Neural cell (in vitro differentiated cells): ENCODE measurements around the gene NUCB1.
"Not testable (repeated sequence)": the region's sequence is repeated elsewhere in the genome, so short reads cannot be mapped to it uniquely, and the experiment has no call there.

Experiments
- EZH2 ChIP-seq: fragments of 200-600, 300-800 bp; shearing (Covaris generic), sonication (generic); IDR thresholded peaks from 2 replicates; pipeline ENCODE4 v1.6.1; 2014; ENCODE audit warnings: antibody characterized with exemption, low read length, borderline replicate concordance, mild to moderate bottlenecking; ENCODE audit not compliant: insufficient read depth, poor library complexity, severe bottlenecking
- MXI1 ChIP-seq: fragments of 450-650 bp; conservative IDR thresholded peaks from 2 replicates; pipeline ENCODE4 v1.6.1; 2014; ENCODE audit warnings: antibody characterized with exemption, mild to moderate bottlenecking; ENCODE audit not compliant: poor library complexity, severe bottlenecking
- POLR2AphosphoS5 ChIP-seq: IDR thresholded peaks from 2 replicates; pipeline ENCODE4 v1.6.1; 2012
- SMC3 ChIP-seq: fragments of 450-650 bp; conservative IDR thresholded peaks from 2 replicates; pipeline ENCODE4 v1.6.1; 2014; ENCODE audit warnings: antibody characterized with exemption, mild to moderate bottlenecking, moderate library complexity; ENCODE audit not compliant: poor library complexity
- TAF1 ChIP-seq: IDR thresholded peaks from 2 replicates; pipeline ENCODE4 v1.6.1; 2012; ENCODE audit warnings: low read depth
- TF ChIP-seq, protein P1 (sequence below): fragments of 450-650 bp; IDR thresholded peaks from 2 replicates; pipeline ENCODE4 v1.5.1; 2014; ENCODE audit warnings: antibody characterized with exemption, mild to moderate bottlenecking, moderate library complexity; ENCODE audit not compliant: poor library complexity, severe bottlenecking

DNA sequence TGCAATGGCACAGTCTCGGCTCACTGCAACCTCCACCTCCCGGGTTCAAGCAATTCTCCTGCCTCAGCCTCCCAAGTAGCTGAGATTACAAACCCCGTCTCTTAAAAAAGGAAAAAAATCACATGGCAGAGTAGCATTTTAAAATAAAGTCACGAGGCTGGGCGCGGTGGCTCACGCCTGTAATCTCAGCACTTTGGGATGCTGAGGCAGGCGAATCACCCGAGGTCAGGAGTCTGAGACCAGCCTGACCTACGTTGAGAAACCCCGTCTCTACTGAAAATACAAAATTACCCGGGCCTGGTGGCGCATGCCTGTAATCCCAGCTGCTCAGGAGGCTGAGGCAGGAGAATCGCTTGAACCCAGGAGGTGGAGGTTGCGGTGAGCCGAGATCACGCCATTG is 27.6 kb downstream of the NUCB1 start:
- TF ChIP-seq SMC3, EZH2, MXI1, TAF1, POLR2AphosphoS5: not testable (repeated sequence)
- TF ChIP-seq, protein P1, sequence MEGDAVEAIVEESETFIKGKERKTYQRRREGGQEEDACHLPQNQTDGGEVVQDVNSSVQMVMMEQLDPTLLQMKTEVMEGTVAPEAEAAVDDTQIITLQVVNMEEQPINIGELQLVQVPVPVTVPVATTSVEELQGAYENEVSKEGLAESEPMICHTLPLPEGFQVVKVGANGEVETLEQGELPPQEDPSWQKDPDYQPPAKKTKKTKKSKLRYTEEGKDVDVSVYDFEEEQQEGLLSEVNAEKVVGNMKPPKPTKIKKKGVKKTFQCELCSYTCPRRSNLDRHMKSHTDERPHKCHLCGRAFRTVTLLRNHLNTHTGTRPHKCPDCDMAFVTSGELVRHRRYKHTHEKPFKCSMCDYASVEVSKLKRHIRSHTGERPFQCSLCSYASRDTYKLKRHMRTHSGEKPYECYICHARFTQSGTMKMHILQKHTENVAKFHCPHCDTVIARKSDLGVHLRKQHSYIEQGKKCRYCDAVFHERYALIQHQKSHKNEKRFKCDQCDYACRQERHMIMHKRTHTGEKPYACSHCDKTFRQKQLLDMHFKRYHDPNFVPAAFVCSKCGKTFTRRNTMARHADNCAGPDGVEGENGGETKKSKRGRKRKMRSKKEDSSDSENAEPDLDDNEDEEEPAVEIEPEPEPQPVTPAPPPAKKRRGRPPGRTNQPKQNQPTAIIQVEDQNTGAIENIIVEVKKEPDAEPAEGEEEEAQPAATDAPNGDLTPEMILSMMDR = not testable (repeated sequence)
